ENCODE data around the gene CBARP.

DNA sequence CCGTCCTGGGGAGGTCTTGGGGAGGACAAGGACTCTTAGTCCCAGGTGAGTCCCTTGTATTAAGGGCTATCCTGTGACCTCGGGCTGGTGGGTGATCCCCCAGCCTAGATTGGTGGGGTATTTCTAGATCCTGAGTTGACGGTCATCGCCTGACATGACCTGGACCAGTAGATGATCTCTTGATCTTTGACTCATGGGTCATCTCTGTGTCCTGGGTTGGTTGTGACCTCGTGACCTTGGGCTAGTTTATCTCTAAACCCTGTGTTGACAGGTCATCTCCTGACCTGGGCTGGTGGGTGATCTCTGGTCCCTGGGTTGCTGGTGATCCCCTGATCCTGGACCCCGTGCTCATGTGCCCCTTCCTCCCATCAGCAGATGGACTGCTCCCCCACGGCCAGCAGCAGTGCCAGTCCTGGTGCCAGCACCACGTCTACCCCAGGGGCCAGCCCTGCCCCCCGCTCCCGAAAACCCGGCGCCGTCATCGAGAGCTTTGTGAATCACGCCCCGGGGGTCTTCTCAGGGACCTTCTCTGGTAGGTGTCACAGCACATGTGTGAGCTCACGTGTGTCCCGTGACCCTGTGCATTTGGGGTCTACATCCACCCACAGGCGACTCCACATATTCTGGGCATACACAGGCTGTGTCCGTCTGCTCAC lies 16.9 kb upstream of the CBARP start:
- TF ChIP-seq POLR2A (IDR thresholded peaks at IDR 0.05; ENCODE audit: low read depth, low read length): peak; percentile 19
- TF ChIP-seq POLR2AphosphoS5 (IDR thresholded peaks at IDR 0.05; ENCODE audit: insufficient read depth, low read depth, low read length): no peak
- TF ChIP-seq, protein P1, sequence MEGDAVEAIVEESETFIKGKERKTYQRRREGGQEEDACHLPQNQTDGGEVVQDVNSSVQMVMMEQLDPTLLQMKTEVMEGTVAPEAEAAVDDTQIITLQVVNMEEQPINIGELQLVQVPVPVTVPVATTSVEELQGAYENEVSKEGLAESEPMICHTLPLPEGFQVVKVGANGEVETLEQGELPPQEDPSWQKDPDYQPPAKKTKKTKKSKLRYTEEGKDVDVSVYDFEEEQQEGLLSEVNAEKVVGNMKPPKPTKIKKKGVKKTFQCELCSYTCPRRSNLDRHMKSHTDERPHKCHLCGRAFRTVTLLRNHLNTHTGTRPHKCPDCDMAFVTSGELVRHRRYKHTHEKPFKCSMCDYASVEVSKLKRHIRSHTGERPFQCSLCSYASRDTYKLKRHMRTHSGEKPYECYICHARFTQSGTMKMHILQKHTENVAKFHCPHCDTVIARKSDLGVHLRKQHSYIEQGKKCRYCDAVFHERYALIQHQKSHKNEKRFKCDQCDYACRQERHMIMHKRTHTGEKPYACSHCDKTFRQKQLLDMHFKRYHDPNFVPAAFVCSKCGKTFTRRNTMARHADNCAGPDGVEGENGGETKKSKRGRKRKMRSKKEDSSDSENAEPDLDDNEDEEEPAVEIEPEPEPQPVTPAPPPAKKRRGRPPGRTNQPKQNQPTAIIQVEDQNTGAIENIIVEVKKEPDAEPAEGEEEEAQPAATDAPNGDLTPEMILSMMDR (IDR thresholded peaks at IDR 0.05; ENCODE audit: extremely low read depth in 1 of 2, insufficient read depth in 1 of 2, low read depth in 1 of 2, low read length in 2 of 2): no peak
- TF ChIP-seq EZH2 (IDR thresholded peaks at IDR 0.05; ENCODE audit: borderline replicate concordance, low read depth, low read length, severe bottlenecking): no peak
- TF ChIP-seq JUN (IDR thresholded peaks at IDR 0.05; ENCODE audit: borderline replicate concordance, insufficient read depth, insufficient read length, low read depth): no peak
- TF ChIP-seq FOS (IDR thresholded peaks at IDR 0.05; ENCODE audit: borderline replicate concordance, insufficient read depth, low read length): no peak
- TF ChIP-seq, protein P2, sequence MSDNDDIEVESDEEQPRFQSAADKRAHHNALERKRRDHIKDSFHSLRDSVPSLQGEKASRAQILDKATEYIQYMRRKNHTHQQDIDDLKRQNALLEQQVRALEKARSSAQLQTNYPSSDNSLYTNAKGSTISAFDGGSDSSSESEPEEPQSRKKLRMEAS (IDR thresholded peaks at IDR 0.05; ENCODE audit: insufficient read depth, insufficient read length): no peak
